ENCODE data around the gene ARPP21. TPM values are rescaled to one million over a fixed set of nuclear protein-coding genes. Genes with fewer than 3 reads are reported as not detected.

ARPP21 gene
- total RNA-seq, 1 donor, result not detected

GRCh38 chr3:35678643-35679161 lies 39.4 kb downstream of the ARPP21 start:
- no peaks in the 10 kb centered on the region for H3K9me3 ChIP-seq (ENCODE audit: low read depth, low read length)
- H3K4me1 ChIP-seq (ENCODE audit: insufficient read depth, low read length), result no peaks in the 10 kb centered on the region
- H3K4me3 ChIP-seq (ENCODE audit: low read length), result no peak overlapping the region
- H3K27me3 ChIP-seq (ENCODE audit: insufficient read depth, low read length), result no peaks in the 10 kb centered on the region

DNA sequence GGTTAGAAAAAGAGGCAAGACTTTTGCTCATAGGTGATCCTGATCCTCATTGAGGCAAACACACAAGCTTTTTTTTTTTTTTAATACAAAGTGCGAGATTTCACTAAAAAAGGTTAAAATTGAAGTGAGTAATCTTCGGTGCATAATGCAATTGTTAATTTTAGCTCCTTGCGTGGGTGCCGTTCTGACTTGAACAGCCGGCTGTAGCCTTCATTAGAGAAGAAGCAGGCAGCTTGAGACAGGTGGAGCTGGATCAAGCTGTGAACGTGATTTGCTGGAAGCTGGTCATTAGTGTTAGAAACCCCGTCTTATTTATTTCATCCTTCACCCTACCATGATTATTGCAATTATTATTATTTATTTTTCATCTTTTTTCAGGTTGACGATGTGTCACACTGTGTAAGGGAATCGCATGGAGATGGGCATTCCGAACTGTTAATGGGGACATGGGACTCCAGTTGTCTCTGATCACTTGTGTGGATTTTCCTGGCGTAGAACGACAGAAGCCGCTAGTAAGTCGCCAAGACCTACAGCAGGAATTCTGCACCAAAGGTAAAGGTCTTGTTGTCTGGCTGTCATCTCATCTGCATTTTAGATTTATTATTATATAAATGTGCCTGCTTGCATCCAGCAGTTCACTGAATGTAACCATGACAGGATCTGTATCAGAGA lies 40.2 kb downstream of the ARPP21 start:
- Histone ChIP-seq H3K27me3 (ENCODE audit: insufficient read depth, low read length) (no peaks in the 10 kb centered on the region), H3K9me3 (ENCODE audit: low read depth, low read length) (no peaks in the 10 kb centered on the region), H3K4me3 (ENCODE audit: low read length) (no peak overlapping the region), H3K4me1 (ENCODE audit: insufficient read depth, low read length) (no peaks in the 10 kb centered on the region)

DNA sequence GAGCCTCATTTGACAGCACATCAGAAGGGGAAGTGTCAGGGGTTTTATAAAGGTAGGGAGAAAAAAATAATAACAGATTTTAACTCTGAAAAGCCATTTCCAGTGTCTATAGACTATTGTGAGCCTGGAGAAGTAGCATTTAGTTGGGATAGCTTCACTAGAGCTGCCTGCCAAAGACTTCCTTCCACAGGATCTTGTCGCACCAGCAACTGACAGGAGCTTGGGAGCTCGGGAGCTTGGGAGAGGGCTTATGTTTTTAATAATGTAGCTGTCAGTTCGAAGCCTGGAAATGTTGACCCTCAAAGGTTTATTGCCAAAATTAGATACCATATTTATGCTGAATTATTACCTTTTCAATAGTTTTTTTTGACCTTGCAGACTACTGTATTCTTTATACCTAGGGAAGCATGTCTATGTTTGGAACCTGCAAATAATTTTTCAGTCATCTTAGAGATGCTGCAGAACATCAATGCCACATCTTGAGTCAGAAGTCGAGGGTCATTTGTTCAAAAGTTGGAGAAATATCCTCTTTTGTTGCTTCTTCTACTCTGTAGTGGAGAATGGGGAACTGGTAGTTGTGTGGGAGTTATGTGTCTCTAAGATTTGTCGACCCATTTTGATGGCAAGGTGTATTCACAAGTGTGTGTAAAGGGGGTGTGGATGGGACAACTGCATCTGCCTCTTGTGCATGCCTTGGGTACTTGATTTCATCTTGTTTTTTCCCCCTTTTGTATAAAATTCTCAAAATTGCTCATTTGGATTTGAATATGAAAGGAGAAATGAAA lies 41.7 kb downstream of the ARPP21 start:
- H3K4me1 ChIP-seq (ENCODE audit: insufficient read depth, low read length), result no peaks in the 10 kb centered on the region
- no peak overlapping the region for H3K4me3 ChIP-seq (ENCODE audit: low read length)
- H3K9me3 ChIP-seq (ENCODE audit: low read depth, low read length), result no peaks in the 10 kb centered on the region
- no peaks in the 10 kb centered on the region for H3K27me3 ChIP-seq (ENCODE audit: insufficient read depth, low read length)

DNA sequence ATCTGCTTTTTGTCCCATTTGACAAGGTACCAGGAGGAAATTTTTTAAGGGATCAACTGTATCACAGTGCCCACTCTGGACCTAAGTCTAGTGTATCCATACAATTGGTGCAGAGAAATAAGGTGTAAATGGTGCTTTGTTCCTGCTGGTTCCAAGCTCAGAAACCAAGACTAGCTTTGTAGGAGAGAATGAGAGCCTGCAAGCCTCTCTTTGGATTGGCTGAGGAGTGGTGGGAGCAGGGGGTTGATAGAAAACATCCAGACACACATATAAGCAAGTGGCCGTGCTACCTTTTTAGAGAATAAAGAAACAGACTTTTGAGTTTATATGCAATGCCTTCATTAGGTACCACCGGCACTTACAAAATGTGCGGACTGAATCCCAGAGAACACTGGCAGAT lies 45.8 kb downstream of the ARPP21 start:
- no peaks in the 10 kb centered on the region for H3K27me3 ChIP-seq (ENCODE audit: insufficient read depth, low read length)
- no peak overlapping the region for H3K4me3 ChIP-seq (ENCODE audit: low read length)

DNA sequence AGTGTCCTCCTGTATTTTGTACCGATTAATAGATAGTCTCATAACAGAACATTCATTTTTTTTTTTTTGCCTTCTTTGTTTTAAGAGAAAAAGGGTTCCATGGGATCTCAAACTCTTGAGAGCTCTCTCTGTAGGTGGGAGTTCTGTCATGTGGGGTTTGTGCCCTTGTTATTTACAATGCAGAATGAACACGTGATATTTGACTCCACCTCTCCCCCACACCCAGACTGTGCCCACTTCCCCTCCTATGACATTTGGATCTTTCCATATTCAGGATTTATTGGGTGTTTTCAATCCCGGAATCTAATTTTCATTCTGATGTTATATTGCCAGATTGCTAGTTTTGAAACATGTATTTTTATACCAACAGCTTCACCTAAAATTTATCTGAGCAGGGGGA lies 49.5 kb downstream of the ARPP21 start:
- Histone ChIP-seq H3K9me3 (ENCODE audit: low read depth, low read length) (no peaks in the 10 kb centered on the region), H3K27me3 (ENCODE audit: insufficient read depth, low read length) (no peaks in the 10 kb centered on the region), H3K4me3 (ENCODE audit: low read length) (no peak overlapping the region), H3K4me1 (ENCODE audit: insufficient read depth, low read length) (no peaks in the 10 kb centered on the region)

More for the DNA sequence above, 45.8 kb downstream of the ARPP21 start:
- no peaks in the 10 kb centered on the region for H3K9me3 ChIP-seq (ENCODE audit: low read depth, low read length)
- H3K4me1 ChIP-seq (ENCODE audit: insufficient read depth, low read length), result no peaks in the 10 kb centered on the region

DNA sequence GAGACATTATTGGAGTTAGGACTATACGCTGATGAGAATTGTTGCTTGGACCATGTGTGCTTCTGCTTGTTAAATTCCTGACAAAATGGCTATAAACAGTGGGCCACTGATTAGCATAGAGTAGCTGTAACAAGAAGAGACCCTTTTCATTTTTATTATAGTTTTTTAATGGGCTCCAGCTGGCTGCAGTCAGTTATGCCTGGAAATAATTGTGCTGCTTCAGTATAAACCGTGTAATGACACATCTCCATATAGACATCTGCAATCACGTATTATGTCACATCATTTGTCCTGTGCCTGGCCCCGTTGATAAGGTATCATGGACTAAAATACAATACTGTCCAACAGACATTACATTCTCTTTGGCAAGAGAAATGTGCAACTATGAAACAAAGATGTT lies 50.9 kb downstream of the ARPP21 start:
- H3K27me3 ChIP-seq (ENCODE audit: insufficient read depth, low read length), result no peaks in the 10 kb centered on the region
- no peak overlapping the region for H3K4me3 ChIP-seq (ENCODE audit: low read length)
- H3K9me3 ChIP-seq (ENCODE audit: low read depth, low read length), result no peaks in the 10 kb centered on the region
- no peaks in the 10 kb centered on the region for H3K4me1 ChIP-seq (ENCODE audit: insufficient read depth, low read length)

- H3K9me3 ChIP-seq (ENCODE audit: low read depth, low read length), result no peaks in the 10 kb centered on the region
- H3K27me3 ChIP-seq (ENCODE audit: insufficient read depth, low read length), result no peaks in the 10 kb centered on the region
- no peaks in the 10 kb centered on the region for H3K4me1 ChIP-seq (ENCODE audit: insufficient read depth, low read length)
- no peak overlapping the region for H3K4me3 ChIP-seq (ENCODE audit: low read length)
Measured at GRCh38 chr3:35705904-35706303, 66.6 kb downstream of the ARPP21 start.

GRCh38 chr3:35707904-35708303 lies 68.6 kb downstream of the ARPP21 start:
- no peak overlapping the region for H3K4me3 ChIP-seq (ENCODE audit: low read length)
- no peaks in the 10 kb centered on the region for H3K9me3 ChIP-seq (ENCODE audit: low read depth, low read length)
- no peaks in the 10 kb centered on the region for H3K4me1 ChIP-seq (ENCODE audit: insufficient read depth, low read length)
- no peaks in the 10 kb centered on the region for H3K27me3 ChIP-seq (ENCODE audit: insufficient read depth, low read length)

GRCh38 chr3:35708394-35709271 lies 69.3 kb downstream of the ARPP21 start:
- no peaks in the 10 kb centered on the region for H3K9me3 ChIP-seq (ENCODE audit: low read depth, low read length)
- no peaks in the 10 kb centered on the region for H3K4me1 ChIP-seq (ENCODE audit: insufficient read depth, low read length)
- no peaks in the 10 kb centered on the region for H3K27me3 ChIP-seq (ENCODE audit: insufficient read depth, low read length)
- no peak overlapping the region for H3K4me3 ChIP-seq (ENCODE audit: low read length)

- Histone ChIP-seq H3K9me3 (ENCODE audit: low read depth, low read length) (no peaks in the 10 kb centered on the region), H3K27me3 (ENCODE audit: insufficient read depth, low read length) (no peaks in the 10 kb centered on the region), H3K4me3 (ENCODE audit: low read length) (no peak overlapping the region), H3K4me1 (ENCODE audit: insufficient read depth, low read length) (no peaks in the 10 kb centered on the region)
Measured at GRCh38 chr3:35709691-35710090, 70.4 kb downstream of the ARPP21 start.

- Histone ChIP-seq H3K4me1 (ENCODE audit: insufficient read depth, low read length) (no peaks in the 10 kb centered on the region), H3K9me3 (ENCODE audit: low read depth, low read length) (no peaks in the 10 kb centered on the region), H3K4me3 (ENCODE audit: low read length) (no peak overlapping the region), H3K27me3 (ENCODE audit: insufficient read depth, low read length) (no peaks in the 10 kb centered on the region)
Measured at GRCh38 chr3:35710554-35710953, 71.2 kb downstream of the ARPP21 start.

- Histone ChIP-seq H3K4me3 (ENCODE audit: low read length) (no peak overlapping the region), H3K27me3 (ENCODE audit: insufficient read depth, low read length) (no peaks in the 10 kb centered on the region), H3K9me3 (ENCODE audit: low read depth, low read length) (no peaks in the 10 kb centered on the region), H3K4me1 (ENCODE audit: insufficient read depth, low read length) (no peaks in the 10 kb centered on the region)
Measured at GRCh38 chr3:35718921-35719320, 79.6 kb downstream of the ARPP21 start.

- Histone ChIP-seq H3K27me3 (ENCODE audit: insufficient read depth, low read length) (no peaks in the 10 kb centered on the region), H3K9me3 (ENCODE audit: low read depth, low read length) (no peaks in the 10 kb centered on the region), H3K4me1 (ENCODE audit: insufficient read depth, low read length) (no peaks in the 10 kb centered on the region)
Measured at GRCh38 chr3:35721628-35722027, 82.3 kb downstream of the ARPP21 start.

DNA sequence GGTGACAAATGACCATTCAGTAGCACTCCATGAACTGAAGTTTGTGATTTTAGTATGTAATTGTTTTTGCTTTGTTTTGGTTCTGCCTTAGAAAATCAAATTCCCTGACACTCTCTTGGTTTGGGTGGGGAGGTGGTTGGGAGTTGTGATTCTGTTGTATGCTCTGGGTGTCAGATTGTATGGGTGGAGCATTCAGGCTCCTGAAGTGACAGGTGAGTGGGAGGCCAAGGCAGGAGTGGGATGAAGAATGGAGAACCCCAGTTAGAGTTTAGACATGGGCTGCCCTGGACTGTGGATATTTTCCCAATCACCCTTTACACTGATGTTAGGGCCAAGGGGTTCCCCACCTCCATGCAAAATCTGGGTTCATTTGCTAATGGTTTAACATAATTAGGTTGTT lies 83.6 kb downstream of the ARPP21 start:
- no peaks in the 10 kb centered on the region for H3K9me3 ChIP-seq (ENCODE audit: low read depth, low read length)
- no peak overlapping the region for H3K4me3 ChIP-seq (ENCODE audit: low read length)
- no peaks in the 10 kb centered on the region for H3K27me3 ChIP-seq (ENCODE audit: insufficient read depth, low read length)
- H3K4me1 ChIP-seq (ENCODE audit: insufficient read depth, low read length), result no peaks in the 10 kb centered on the region

More at GRCh38 chr3:35721628-35722027, 82.3 kb downstream of the ARPP21 start:
- H3K4me3 ChIP-seq (ENCODE audit: low read length), result no peak overlapping the region

All from mononuclear cell (primary cell).